Esophagus squamous epithelium (tissue), 5 donors: ENCODE data around the gene ARFGAP3. TPM values are rescaled to one million over a fixed set of nuclear protein-coding genes. Genes with fewer than 3 reads are reported as not detected.

Experiments
- DNase-seq: peaks from one replicate; lab custom pipeline; 2025; lab: John Stamatoyannopoulos, UW
- H3K27ac ChIP-seq, 4 donors: fragments of 200-600 bp; sonication (generic); one replicate each; pipeline ENCODE4 v1.5.1; 2016 to 2019; ENCODE audit warnings: mild to moderate bottlenecking in 1 of 4
- H3K27me3 ChIP-seq, 4 donors: fragments of 200-600 bp; sonication (generic); 1 replicate in 3 of 4; 2 replicates in 1 of 4; pipeline versions ENCODE4 v1.5.1 to v1.6.0; 2017 to 2021; ENCODE audit warnings: antibody characterized with exemption in 1 of 4
- H3K36me3 ChIP-seq, 3 donors: fragments of 200-600 bp; sonication (generic); one replicate each; pipeline ENCODE4 v1.5.1; 2016 to 2019
- H3K4me1 ChIP-seq, 3 donors: fragments of 200-600 bp; sonication (generic); one replicate each; pipeline ENCODE4 v1.5.1; 2017 to 2019
- H3K4me3 ChIP-seq, 4 donors: fragments of 200-600 bp; sonication (generic); 1 replicate in 3 of 4; 2 replicates in 1 of 4; pipeline ENCODE4 v1.5.1; 2016 to 2019; ENCODE audit warnings: mild to moderate bottlenecking in 2 of 4, moderate library complexity in 1 of 4
- H3K9me3 ChIP-seq, 3 donors: fragments of 200-600 bp; sonication (generic); one replicate each; pipeline ENCODE4 v1.5.1; 2016 to 2019
- POLR2A ChIP-seq, 4 donors: fragments of 450-650 bp; IDR thresholded peaks; one replicate each; pipeline ENCODE4 v1.6.1; 2017; ENCODE audit warnings: antibody characterized with exemption in 4 of 4, mild to moderate bottlenecking in 4 of 4, moderate library complexity in 3 of 4
- WGBS, 2 donors: methylation state at CpG; one replicate each; pipeline ENCODE4 v1.1.5; 2018; 5-methylcytosine and 5-hydroxymethylcytosine counted together
- intact Hi-C: fragments of 100-400 bp; cut with DNase I; formaldehyde crosslinking; loops from one replicate; pipeline ENCODE4 v1.15.0; 2022
- total RNA-seq, 4 donors: library from RNA; depleted of rRNA; stranded (reverse); fragments of >200 nt; gene quantifications; one replicate each; pipeline ENCODE4 v1.1.0, GENCODE V29; 2016
- TF ChIP-seq, protein P1 (sequence below), 6 experiments: fragments of 450-650 bp in 4 of 6; fragments of 200-600 bp in 2 of 6; sonication (generic) in 2 of 6; IDR thresholded peaks; one replicate each; pipeline ENCODE4 v1.5.1; 2016 to 2019; ENCODE audit warnings: antibody characterized with exemption in 6 of 6, mild to moderate bottlenecking in 4 of 6, moderate library complexity in 4 of 6
- donor health status: DM: yes; HTN: yes; CAD: no.

Gene ARFGAP3, protein sequence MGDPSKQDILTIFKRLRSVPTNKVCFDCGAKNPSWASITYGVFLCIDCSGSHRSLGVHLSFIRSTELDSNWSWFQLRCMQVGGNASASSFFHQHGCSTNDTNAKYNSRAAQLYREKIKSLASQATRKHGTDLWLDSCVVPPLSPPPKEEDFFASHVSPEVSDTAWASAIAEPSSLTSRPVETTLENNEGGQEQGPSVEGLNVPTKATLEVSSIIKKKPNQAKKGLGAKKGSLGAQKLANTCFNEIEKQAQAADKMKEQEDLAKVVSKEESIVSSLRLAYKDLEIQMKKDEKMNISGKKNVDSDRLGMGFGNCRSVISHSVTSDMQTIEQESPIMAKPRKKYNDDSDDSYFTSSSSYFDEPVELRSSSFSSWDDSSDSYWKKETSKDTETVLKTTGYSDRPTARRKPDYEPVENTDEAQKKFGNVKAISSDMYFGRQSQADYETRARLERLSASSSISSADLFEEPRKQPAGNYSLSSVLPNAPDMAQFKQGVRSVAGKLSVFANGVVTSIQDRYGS
- 10 to 100 TPM; 27.3 to 35.1 (median 30.5) TPM for total RNA-seq

GRCh38 chr22:42856865-42857704, at the start of gene ARFGAP3:
TSS of gene ARFGAP3 (minus strand) at chr22:42857273. CDS start at chr22:42857182, 91 bp downstream.
- intact Hi-C loops, result no loop called here

DNA sequence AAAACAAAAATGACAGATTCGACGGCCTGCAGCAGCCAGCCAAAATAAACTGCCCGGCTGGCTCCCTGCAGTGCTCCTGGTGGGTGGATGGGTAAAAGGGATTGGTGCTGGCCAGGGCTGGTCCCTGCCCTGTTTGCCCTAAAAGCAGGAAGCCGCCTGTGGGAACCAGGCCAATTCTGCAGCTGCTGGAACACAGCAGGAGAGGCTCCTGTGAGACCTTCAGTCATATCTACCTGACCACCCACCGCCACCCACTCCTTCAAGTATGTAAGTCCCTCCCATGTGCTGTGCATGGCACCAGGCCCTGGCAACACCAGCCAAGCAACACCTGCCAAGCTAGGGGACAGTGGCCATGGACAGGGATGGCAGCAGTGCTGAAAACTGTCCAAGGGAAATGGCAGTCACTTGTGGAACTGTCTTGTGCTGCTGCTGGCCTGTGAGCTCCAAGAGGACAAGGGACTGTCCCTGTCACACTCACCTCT, 48.7 kb upstream of the ARFGAP3 start:
- H3K4me1 ChIP-seq, result peaks cover 24 to 78% (median 38%) of the 10 kb centered on the region in 3 donors
- 36 to 76% methylated on average over 4 of the region's 5 CpGs for WGBS, 2 donors
- no peaks in the 10 kb centered on the region for H3K27me3 ChIP-seq
- DNase-seq, result no peak
- no peaks in the 10 kb centered on the region for H3K9me3 ChIP-seq
- intact Hi-C loops, result no loop called here
- H3K4me3 ChIP-seq, result no peak overlapping the region
- TF ChIP-seq POLR2A (IDR thresholded peaks at IDR 0.05), result no peak
- TF ChIP-seq, protein P1, sequence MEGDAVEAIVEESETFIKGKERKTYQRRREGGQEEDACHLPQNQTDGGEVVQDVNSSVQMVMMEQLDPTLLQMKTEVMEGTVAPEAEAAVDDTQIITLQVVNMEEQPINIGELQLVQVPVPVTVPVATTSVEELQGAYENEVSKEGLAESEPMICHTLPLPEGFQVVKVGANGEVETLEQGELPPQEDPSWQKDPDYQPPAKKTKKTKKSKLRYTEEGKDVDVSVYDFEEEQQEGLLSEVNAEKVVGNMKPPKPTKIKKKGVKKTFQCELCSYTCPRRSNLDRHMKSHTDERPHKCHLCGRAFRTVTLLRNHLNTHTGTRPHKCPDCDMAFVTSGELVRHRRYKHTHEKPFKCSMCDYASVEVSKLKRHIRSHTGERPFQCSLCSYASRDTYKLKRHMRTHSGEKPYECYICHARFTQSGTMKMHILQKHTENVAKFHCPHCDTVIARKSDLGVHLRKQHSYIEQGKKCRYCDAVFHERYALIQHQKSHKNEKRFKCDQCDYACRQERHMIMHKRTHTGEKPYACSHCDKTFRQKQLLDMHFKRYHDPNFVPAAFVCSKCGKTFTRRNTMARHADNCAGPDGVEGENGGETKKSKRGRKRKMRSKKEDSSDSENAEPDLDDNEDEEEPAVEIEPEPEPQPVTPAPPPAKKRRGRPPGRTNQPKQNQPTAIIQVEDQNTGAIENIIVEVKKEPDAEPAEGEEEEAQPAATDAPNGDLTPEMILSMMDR (IDR thresholded peaks at IDR 0.05), result no peak
- H3K27ac ChIP-seq, result peak overlapping the region in 3 of 4 donors; percentile 71 to 83 (median 78)
- peaks cover 0 to 50% (median 2%) of the 10 kb centered on the region in 3 donors for H3K36me3 ChIP-seq

More at GRCh38 chr22:42856865-42857704, at the start of gene ARFGAP3:
- Histone ChIP-seq H3K9me3 (no peaks in the 10 kb centered on the region), H3K4me1 (peaks cover 10 to 51% (median 17%) of the 10 kb centered on the region in 3 donors), H3K27me3 (no peaks in the 10 kb centered on the region), H3K36me3 (peaks cover 0 to 11% (median 0%) of the 10 kb centered on the region in 3 donors), H3K27ac (peak within 1 kb of the TSS; percentile 93 to 98 (median 97)), H3K4me3 (peak within 1 kb of the TSS; percentile 84 to 91 (median 87))
- WGBS, 2 donors, result 31 to 61% methylated on average over 7 to 26 of the region's 111 CpGs
- TF ChIP-seq POLR2A (IDR thresholded peaks at IDR 0.05), result peak in 3 of 4 donors; percentile 59 to 89 (median 64)
- TF ChIP-seq, protein P1 (IDR thresholded peaks at IDR 0.05), result peak in 2 of 6 experiments; percentile 3 to 29
- peak; percentile 57 for DNase-seq

DNA sequence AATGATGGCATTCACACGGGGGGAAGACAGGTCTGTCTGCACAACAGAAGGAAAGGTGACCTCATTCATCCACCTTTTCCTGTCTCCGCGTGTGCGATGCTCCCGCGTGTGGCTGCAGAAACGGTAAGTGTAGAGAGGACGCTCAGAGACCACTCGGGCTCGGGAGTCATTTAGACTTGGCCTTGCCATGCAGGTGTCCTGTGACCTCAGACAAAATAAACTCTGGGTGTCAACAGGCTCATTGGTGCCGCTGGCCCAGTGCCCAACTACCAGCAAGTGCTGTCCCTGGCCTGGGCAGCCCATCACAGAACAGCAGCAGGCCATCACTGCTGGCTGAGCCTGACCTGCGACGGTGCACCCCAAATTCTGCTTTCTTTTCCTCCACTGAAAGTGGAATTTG, 48.1 kb upstream of the ARFGAP3 start:
- H3K4me1 ChIP-seq, result peaks cover 24 to 78% (median 38%) of the 10 kb centered on the region in 3 donors
- no peaks in the 10 kb centered on the region for H3K27me3 ChIP-seq
- no peak overlapping the region for H3K4me3 ChIP-seq
- no peaks in the 10 kb centered on the region for H3K9me3 ChIP-seq
- intact Hi-C loops, result no loop called here
- no peak for DNase-seq
- WGBS, 2 donors, result 68 to 90% methylated on average over 10 to 12 of the region's 13 CpGs
- peaks cover 0 to 49% (median 0%) of the 10 kb centered on the region in 3 donors for H3K36me3 ChIP-seq
- H3K27ac ChIP-seq, result peak overlapping the region in 3 of 4 donors; percentile 71 to 83 (median 78)
- no peak for TF ChIP-seq POLR2A (IDR thresholded peaks at IDR 0.05)
- TF ChIP-seq, protein P1 (IDR thresholded peaks at IDR 0.05), result no peak

DNA sequence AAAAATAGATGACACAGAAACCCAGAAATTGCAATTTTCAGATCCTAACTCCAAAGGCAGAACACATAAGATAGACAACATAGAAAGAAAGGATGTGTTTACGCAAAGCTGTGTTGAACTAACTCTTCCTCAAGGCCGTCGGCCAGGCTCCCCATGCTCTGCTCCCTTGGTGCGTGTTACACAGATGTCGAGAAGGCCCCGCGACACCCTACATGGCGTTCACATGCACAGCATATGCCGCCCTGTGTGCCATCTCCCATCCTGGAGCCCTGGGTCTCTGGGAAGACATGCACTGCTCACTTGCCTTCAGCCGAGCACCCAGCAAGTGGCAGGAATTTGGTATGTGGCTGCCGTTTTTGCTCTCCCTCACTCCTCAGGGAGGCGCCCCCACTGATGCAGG, 47.0 kb upstream of the ARFGAP3 start:
- Histone ChIP-seq H3K9me3 (no peaks in the 10 kb centered on the region), H3K36me3 (peaks cover 0 to 37% (median 0%) of the 10 kb centered on the region in 3 donors), H3K4me3 (no peak overlapping the region), H3K27me3 (no peaks in the 10 kb centered on the region), H3K4me1 (peaks cover 24 to 73% (median 38%) of the 10 kb centered on the region in 3 donors), H3K27ac (peak overlapping the region in 2 of 4 donors; percentile 54 to 78)
- intact Hi-C loops, result no loop called here
- TF ChIP-seq POLR2A (IDR thresholded peaks at IDR 0.05), result no peak
- TF ChIP-seq, protein P1 (IDR thresholded peaks at IDR 0.05), result no peak
- WGBS, 2 donors, result 88 to 94% methylated on average over 9 of the region's 12 CpGs
- no peak for DNase-seq
